ENCODE measurements around the gene HSPA1A.

DNA sequence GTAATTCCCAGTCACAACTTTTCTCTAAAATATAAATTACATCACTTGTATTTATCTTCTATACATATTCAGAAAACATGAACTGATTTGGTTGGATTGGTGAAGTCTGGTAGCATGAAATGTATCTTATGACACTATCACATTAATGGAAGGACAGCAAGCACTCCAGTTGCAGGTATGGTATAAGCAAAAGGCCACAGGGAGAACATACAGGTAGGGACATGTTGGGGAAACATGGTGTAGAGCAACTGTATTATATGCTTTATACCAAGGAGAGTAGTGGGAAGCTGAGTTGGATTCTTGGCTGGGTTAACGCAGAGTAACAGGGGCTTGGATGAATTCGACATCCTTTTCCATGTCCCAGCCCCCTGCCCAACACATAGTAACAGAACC is 18.4 kb upstream of the HSPA1A start:
- TF ChIP-seq, protein P1, sequence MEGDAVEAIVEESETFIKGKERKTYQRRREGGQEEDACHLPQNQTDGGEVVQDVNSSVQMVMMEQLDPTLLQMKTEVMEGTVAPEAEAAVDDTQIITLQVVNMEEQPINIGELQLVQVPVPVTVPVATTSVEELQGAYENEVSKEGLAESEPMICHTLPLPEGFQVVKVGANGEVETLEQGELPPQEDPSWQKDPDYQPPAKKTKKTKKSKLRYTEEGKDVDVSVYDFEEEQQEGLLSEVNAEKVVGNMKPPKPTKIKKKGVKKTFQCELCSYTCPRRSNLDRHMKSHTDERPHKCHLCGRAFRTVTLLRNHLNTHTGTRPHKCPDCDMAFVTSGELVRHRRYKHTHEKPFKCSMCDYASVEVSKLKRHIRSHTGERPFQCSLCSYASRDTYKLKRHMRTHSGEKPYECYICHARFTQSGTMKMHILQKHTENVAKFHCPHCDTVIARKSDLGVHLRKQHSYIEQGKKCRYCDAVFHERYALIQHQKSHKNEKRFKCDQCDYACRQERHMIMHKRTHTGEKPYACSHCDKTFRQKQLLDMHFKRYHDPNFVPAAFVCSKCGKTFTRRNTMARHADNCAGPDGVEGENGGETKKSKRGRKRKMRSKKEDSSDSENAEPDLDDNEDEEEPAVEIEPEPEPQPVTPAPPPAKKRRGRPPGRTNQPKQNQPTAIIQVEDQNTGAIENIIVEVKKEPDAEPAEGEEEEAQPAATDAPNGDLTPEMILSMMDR (IDR thresholded peaks at IDR 0.05): no peak
- no peak for TF ChIP-seq POLR2A (IDR thresholded peaks at IDR 0.05)
